Effector memory CD4-positive, alpha-beta T cell (primary cell): ENCODE measurements around the gene ANKRD13A.

Experiments
- DNase-seq, 3 donors: peaks; one replicate each; pipeline ENCODE4 v3.0.0-alpha.2; 2020
- H3K27ac ChIP-seq: 2 replicates; pipeline ENCODE4 v1.7.0; 2013; ENCODE audit warnings: mild to moderate bottlenecking, low read length, moderate library complexity; ENCODE audit not compliant: insufficient read depth, poor library complexity, severe bottlenecking
- H3K27me3 ChIP-seq: replicated peaks from 2 replicates; pipeline ENCODE4 v1.7.0; 2013; ENCODE audit warnings: mild to moderate bottlenecking, low read length; ENCODE audit not compliant: insufficient read depth, control insufficient read depth, poor library complexity, severe bottlenecking
- H3K36me3 ChIP-seq: 2 replicates; pipeline ENCODE4 v1.7.0; 2013; ENCODE audit warnings: mild to moderate bottlenecking, low read length, moderate library complexity; ENCODE audit not compliant: control insufficient read depth, insufficient read depth
- H3K4me1 ChIP-seq: 2 replicates; pipeline ENCODE4 v1.7.0; 2013; ENCODE audit warnings: low read length, mild to moderate bottlenecking; ENCODE audit not compliant: control insufficient read depth, insufficient read depth, poor library complexity, severe bottlenecking
- H3K4me3 ChIP-seq: 2 replicates; pipeline ENCODE4 v1.7.0; 2013; ENCODE audit warnings: low read length, low read depth, mild to moderate bottlenecking; ENCODE audit not compliant: insufficient read depth, poor library complexity, severe bottlenecking
- H3K9me3 ChIP-seq: 2 replicates; pipeline ENCODE4 v1.7.0; 2013; ENCODE audit warnings: mild to moderate bottlenecking, low read length, moderate library complexity; ENCODE audit not compliant: control insufficient read depth
- total RNA-seq, 3 donors: gene quantifications; one replicate each; lab custom pipeline; 2026; lab: John Stamatoyannopoulos, UW

The ANKRD13A gene
- 120 to 151 (median 144) reads per million in 3 donors for total RNA-seq

- Histone ChIP-seq H3K27ac (peak within 1 kb of the TSS; percentile 75), H3K9me3 (no peaks in the 10 kb centered on the region), H3K4me1 (peaks cover 3% of the 10 kb centered on the region), H3K4me3 (peak within 1 kb of the TSS; percentile 73), H3K36me3 (peaks cover 4% of the 10 kb centered on the region), H3K27me3 (no peaks in the 10 kb centered on the region)
- DNase-seq, result peak; percentile 75 to 86 (median 86)
Observed at GRCh38 chr12:109998904-109999648, at the start of gene ANKRD13A. TSS of gene ANKRD13A (plus strand) at chr12:109999430. CDS start at chr12:109999689, 259 bp downstream.

- H3K36me3 ChIP-seq, result peaks cover 51% of the 10 kb centered on the region
- no peak overlapping the region for H3K4me3 ChIP-seq
- no peaks in the 10 kb centered on the region for H3K27me3 ChIP-seq
- no peak for DNase-seq
- no peak overlapping the region for H3K27ac ChIP-seq
- H3K4me1 ChIP-seq, result peaks cover 12% of the 10 kb centered on the region
- no peaks in the 10 kb centered on the region for H3K9me3 ChIP-seq
Observed at GRCh38 chr12:109950625-109951024, 48.6 kb upstream of the ANKRD13A start.

GRCh38 chr12:109951136-109951535 lies 48.1 kb upstream of the ANKRD13A start:
- Histone ChIP-seq H3K27me3 (no peaks in the 10 kb centered on the region), H3K36me3 (peaks cover 52% of the 10 kb centered on the region), H3K4me1 (peaks cover 12% of the 10 kb centered on the region), H3K9me3 (no peaks in the 10 kb centered on the region), H3K4me3 (no peak overlapping the region), H3K27ac (no peak overlapping the region)
- DNase-seq, result no peak

- Histone ChIP-seq H3K36me3 (peaks cover 58% of the 10 kb centered on the region), H3K4me3 (no peak overlapping the region), H3K9me3 (no peaks in the 10 kb centered on the region), H3K27ac (no peak overlapping the region), H3K27me3 (no peaks in the 10 kb centered on the region), H3K4me1 (peaks cover 7% of the 10 kb centered on the region)
- no peak for DNase-seq
Observed at GRCh38 chr12:109951751-109952150, 47.5 kb upstream of the ANKRD13A start.

GRCh38 chr12:109952160-109952858 lies 46.9 kb upstream of the ANKRD13A start:
- H3K4me1 ChIP-seq, result peaks cover 1% of the 10 kb centered on the region
- H3K36me3 ChIP-seq, result peaks cover 62% of the 10 kb centered on the region
- H3K27me3 ChIP-seq, result no peaks in the 10 kb centered on the region
- no peak overlapping the region for H3K27ac ChIP-seq
- H3K4me3 ChIP-seq, result no peak overlapping the region
- DNase-seq, result no peak
- no peaks in the 10 kb centered on the region for H3K9me3 ChIP-seq

DNA sequence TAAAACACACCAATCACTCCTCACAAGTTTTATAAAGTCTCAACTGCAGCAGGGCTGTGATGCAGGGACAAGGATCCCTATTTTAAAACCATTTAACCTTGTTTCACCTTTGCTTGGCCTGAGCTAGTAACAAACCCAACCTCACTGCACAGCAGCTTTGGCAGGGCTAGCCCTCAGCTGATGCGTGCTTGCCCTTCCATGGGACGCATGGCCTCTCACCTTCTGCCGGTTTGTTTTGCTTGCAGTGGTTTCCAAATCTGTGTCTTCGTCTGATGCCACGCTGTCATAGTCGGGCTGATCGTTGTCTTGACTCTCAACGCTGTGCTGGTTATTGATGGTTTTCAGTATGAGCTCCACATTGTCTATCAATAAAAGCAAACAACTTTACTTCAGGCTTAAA lies 46.4 kb upstream of the ANKRD13A start:
- Histone ChIP-seq H3K27ac (no peak overlapping the region), H3K4me1 (no peaks in the 10 kb centered on the region), H3K9me3 (no peaks in the 10 kb centered on the region), H3K36me3 (peaks cover 66% of the 10 kb centered on the region), H3K27me3 (no peaks in the 10 kb centered on the region), H3K4me3 (no peak overlapping the region)
- no peak for DNase-seq

DNA sequence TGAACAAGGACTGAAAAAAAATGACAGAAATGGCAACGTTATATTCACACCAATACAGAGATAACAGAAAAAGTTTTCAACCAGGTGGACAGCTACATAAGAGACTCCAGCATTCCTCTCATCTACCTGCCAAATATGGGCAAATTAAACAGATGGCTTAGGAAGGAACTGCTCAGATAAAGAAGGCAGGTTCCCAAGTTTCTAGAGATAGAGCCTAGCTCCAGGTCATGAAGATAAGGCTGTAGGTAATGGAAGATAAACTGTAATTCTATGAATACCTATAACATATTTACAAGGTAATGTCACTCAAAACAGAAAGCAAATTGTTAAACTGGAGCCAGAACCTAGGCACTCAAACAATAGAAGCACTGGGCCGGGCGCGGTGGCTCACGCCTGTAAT lies 45.6 kb upstream of the ANKRD13A start:
- no peaks in the 10 kb centered on the region for H3K9me3 ChIP-seq
- H3K4me1 ChIP-seq, result no peaks in the 10 kb centered on the region
- H3K36me3 ChIP-seq, result peaks cover 70% of the 10 kb centered on the region
- H3K27ac ChIP-seq, result no peak overlapping the region
- no peaks in the 10 kb centered on the region for H3K27me3 ChIP-seq
- DNase-seq, result no peak
- H3K4me3 ChIP-seq, result no peak overlapping the region

- no peak for DNase-seq
- Histone ChIP-seq H3K27ac (no peak overlapping the region), H3K9me3 (no peaks in the 10 kb centered on the region), H3K4me1 (no peaks in the 10 kb centered on the region), H3K4me3 (no peak overlapping the region), H3K27me3 (no peaks in the 10 kb centered on the region), H3K36me3 (peaks cover 70% of the 10 kb centered on the region)
Observed at GRCh38 chr12:109958374-109958773, 40.9 kb upstream of the ANKRD13A start.

- no peaks in the 10 kb centered on the region for H3K9me3 ChIP-seq
- DNase-seq, result no peak
- peaks cover 74% of the 10 kb centered on the region for H3K36me3 ChIP-seq
- H3K4me3 ChIP-seq, result no peak overlapping the region
- H3K27ac ChIP-seq, result no peak overlapping the region
- H3K4me1 ChIP-seq, result no peaks in the 10 kb centered on the region
- no peaks in the 10 kb centered on the region for H3K27me3 ChIP-seq
Observed at GRCh38 chr12:109959411-109960093, 39.7 kb upstream of the ANKRD13A start.

DNA sequence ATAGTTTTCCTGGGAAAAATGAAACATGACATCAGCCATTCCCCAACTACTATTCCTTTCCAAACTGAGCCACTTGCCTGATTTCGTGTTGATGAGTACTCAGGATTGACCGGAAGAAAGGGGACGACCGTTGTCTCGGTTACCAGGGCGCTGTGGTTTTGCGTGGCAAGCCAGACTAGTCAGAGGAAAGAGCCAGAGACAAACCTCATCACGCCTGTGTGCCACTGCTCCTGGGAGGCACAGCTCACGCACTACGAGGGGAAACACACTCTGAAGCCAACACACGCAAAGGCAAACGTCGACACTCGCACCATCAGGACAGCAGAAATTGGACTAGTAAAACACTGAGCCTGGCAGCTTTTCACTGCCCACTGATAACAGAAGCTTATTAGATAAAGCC lies 38.0 kb upstream of the ANKRD13A start:
- Histone ChIP-seq H3K4me1 (no peaks in the 10 kb centered on the region), H3K27ac (no peak overlapping the region), H3K9me3 (no peaks in the 10 kb centered on the region), H3K4me3 (no peak overlapping the region), H3K36me3 (peaks cover 82% of the 10 kb centered on the region), H3K27me3 (no peaks in the 10 kb centered on the region)
- DNase-seq, result no peak
